ENCODE data around the gene GLDN. TPM values are rescaled to one million over a fixed set of nuclear protein-coding genes. Genes with fewer than 3 reads are reported as not detected.

The GLDN gene
- total RNA-seq, 4 donors from 2014 or later = 2.2 to 9.9 (median 4.3) TPM

- no peak for DNase-seq (ENCODE audit: extremely low spot score)
- no peak overlapping the region for H3K27ac ChIP-seq (replicated peaks in 1 of 4)
These were observed 39.7 kb downstream of the GLDN start for GRCh38 chr15:51380999-51381806.

GRCh38 chr15:51382787-51383186 is 41.3 kb downstream of the GLDN start:
- DNase-seq (ENCODE audit: extremely low spot score) = no peak
- intact Hi-C loops (cut with DNase I) = loop anchor here (5.0 kb wide), 2 partner anchors 150 to 220 kb away; no protein-coding TSS in a partner anchor
- 33% methylated on average over 4 of the region's 4 CpGs for WGBS
- H3K27ac ChIP-seq (replicated peaks in 1 of 4) = no peak overlapping the region
- H3K36me3 ChIP-seq = no peaks in the 10 kb centered on the region
- H3K27me3 ChIP-seq = peaks cover 0 to 22% (median 0%) of the 10 kb centered on the region in 4 donors
- TF ChIP-seq POLR2A (IDR thresholded peaks at IDR 0.05; ENCODE audit: low read depth) = no peak
- peak; percentile 15 to 44 (median 22) for TF ChIP-seq CTCF (IDR thresholded peaks at IDR 0.05)
- no peak for TF ChIP-seq POLR2AphosphoS5 (IDR thresholded peaks at IDR 0.05)
- TF ChIP-seq EP300 (IDR thresholded peaks at IDR 0.05) = no peak
- no peaks in the 10 kb centered on the region for H3K9me3 ChIP-seq
- H3K4me3 ChIP-seq = no peak overlapping the region
- peaks cover 6 to 32% (median 28%) of the 10 kb centered on the region in 4 donors for H3K4me1 ChIP-seq

More at GRCh38 chr15:51380999-51381806, 39.7 kb downstream of the GLDN start:
- peaks cover 0 to 18% (median 0%) of the 10 kb centered on the region in 4 donors for H3K27me3 ChIP-seq
- no peaks in the 10 kb centered on the region for H3K36me3 ChIP-seq
- intact Hi-C loops (cut with DNase I) = loop anchor here (2.0 to 5.0 kb wide), 3 partner anchors 100 to 219 kb away; no protein-coding TSS in a partner anchor
- peaks cover 6 to 32% (median 28%) of the 10 kb centered on the region in 4 donors for H3K4me1 ChIP-seq
- no peak overlapping the region for H3K4me3 ChIP-seq
- H3K9me3 ChIP-seq = no peaks in the 10 kb centered on the region
- TF ChIP-seq CTCF (IDR thresholded peaks at IDR 0.05) (peak; percentile 85 to 89 (median 88)), EP300 (IDR thresholded peaks at IDR 0.05) (no peak)
- WGBS = 26% methylated on average over 14 of the region's 14 CpGs

GRCh38 chr15:51386029-51386428 is 44.6 kb downstream of the GLDN start:
- H3K9me3 ChIP-seq = no peaks in the 10 kb centered on the region
- no peak for TF ChIP-seq POLR2AphosphoS5 (IDR thresholded peaks at IDR 0.05)
- TF ChIP-seq CTCF (IDR thresholded peaks at IDR 0.05) = no peak
- TF ChIP-seq POLR2A (IDR thresholded peaks at IDR 0.05; ENCODE audit: low read depth) = no peak
- no peak for TF ChIP-seq EP300 (IDR thresholded peaks at IDR 0.05)
- H3K4me1 ChIP-seq = peaks cover 0 to 3% (median 2%) of the 10 kb centered on the region in 4 donors
- intact Hi-C loops (cut with DNase I) = no loop called here
- H3K4me3 ChIP-seq = no peak overlapping the region
- peaks cover 0 to 22% (median 0%) of the 10 kb centered on the region in 4 donors for H3K27me3 ChIP-seq
- 91% methylated on average over 7 of the region's 8 CpGs for WGBS
- no peak overlapping the region for H3K27ac ChIP-seq (replicated peaks in 1 of 4)
- no peak for DNase-seq (ENCODE audit: extremely low spot score)
- H3K36me3 ChIP-seq = no peaks in the 10 kb centered on the region

GRCh38 chr15:51386486-51386885 is 45.0 kb downstream of the GLDN start:
- Histone ChIP-seq H3K9me3 (no peaks in the 10 kb centered on the region), H3K36me3 (no peaks in the 10 kb centered on the region), H3K27ac (replicated peaks in 1 of 4) (no peak overlapping the region), H3K4me1 (no peaks in the 10 kb centered on the region), H3K27me3 (peaks cover 0 to 22% (median 0%) of the 10 kb centered on the region in 4 donors), H3K4me3 (no peak overlapping the region)
- 95% methylated on average over 12 of the region's 12 CpGs for WGBS
- no peak for TF ChIP-seq CTCF (IDR thresholded peaks at IDR 0.05)
- no peak for TF ChIP-seq EP300 (IDR thresholded peaks at IDR 0.05)
- no peak for TF ChIP-seq POLR2AphosphoS5 (IDR thresholded peaks at IDR 0.05)
- TF ChIP-seq POLR2A (IDR thresholded peaks at IDR 0.05; ENCODE audit: low read depth) = no peak
- intact Hi-C loops (cut with DNase I) = no loop called here
- no peak for DNase-seq (ENCODE audit: extremely low spot score)
